Fibroblast of upper back skin (primary cell): Measurements from ENCODE around the gene HOXC12.

Source experiments
- DNase-seq: peaks from one replicate; pipeline ENCODE4 v3.0.0-alpha.2; 2013

Gene HOXC12

GRCh38 chr12:53973236-53974042 is 18.7 kb downstream of the HOXC12 start:
- DNase-seq, result no peak

- no peak for DNase-seq
Observed at GRCh38 chr12:53974084-53975063, 19.7 kb downstream of the HOXC12 start, which contains the start of gene HOTAIR. Gene HOTAIR (minus strand): TSS chr12:53974954.

GRCh38 chr12:53975064-53975471 is 20.4 kb downstream of the HOXC12 start:
- DNase-seq, result no peak

- DNase-seq, result no peak
Observed at GRCh38 chr12:53975479-53976152, 20.9 kb downstream of the HOXC12 start.

- no peak for DNase-seq
Observed at GRCh38 chr12:53976172-53976822, 21.6 kb downstream of the HOXC12 start.

GRCh38 chr12:53976823-53977595 is 22.3 kb downstream of the HOXC12 start:
- DNase-seq, result no peak

GRCh38 chr12:53977596-53978445 is 23.1 kb downstream of the HOXC12 start:
- no peak for DNase-seq

- no peak for DNase-seq
Observed at GRCh38 chr12:53978477-53979356, 24.0 kb downstream of the HOXC12 start.

- DNase-seq, result no peak
Observed at GRCh38 chr12:53980104-53980801, 25.6 kb downstream of the HOXC12 start.

GRCh38 chr12:53980802-53981496 is 26.2 kb downstream of the HOXC12 start:
- no peak for DNase-seq

GRCh38 chr12:53981634-53982565 is 27.2 kb downstream of the HOXC12 start:
- DNase-seq, result no peak

GRCh38 chr12:53982648-53983567 is 28.2 kb downstream of the HOXC12 start:
- DNase-seq, result no peak

- no peak for DNase-seq
Observed at GRCh38 chr12:53983568-53983949, 28.9 kb downstream of the HOXC12 start.

GRCh38 chr12:53983950-53984572 is 29.4 kb downstream of the HOXC12 start:
- no peak for DNase-seq

GRCh38 chr12:53984901-53985691 is 30.4 kb downstream of the HOXC12 start, which contains the start of gene HOXC10:
Gene HOXC10 (plus strand): TSS chr12:53985146. CDS start chr12:53985260, 114 bp downstream.
- peak; percentile 93 for DNase-seq
